Lower leg skin (tissue), 3 donors: Measurements from ENCODE around the gene ZFHX3.

Experiments
- POLR2A ChIP-seq, 2 donors: fragments of 450-650 bp; IDR thresholded peaks; one replicate each; pipeline ENCODE4 v1.6.1; 2016 to 2017; ENCODE audit warnings: antibody characterized with exemption in 2 of 2, mild to moderate bottlenecking in 1 of 2, moderate library complexity in 1 of 2
- TF ChIP-seq, protein P1 (sequence below), 3 donors: fragments of 450-650 bp; IDR thresholded peaks; one replicate each; pipeline ENCODE4 v1.5.1; 2016; ENCODE audit warnings: antibody characterized with exemption in 3 of 3, mild to moderate bottlenecking in 3 of 3, moderate library complexity in 2 of 3

DNA sequence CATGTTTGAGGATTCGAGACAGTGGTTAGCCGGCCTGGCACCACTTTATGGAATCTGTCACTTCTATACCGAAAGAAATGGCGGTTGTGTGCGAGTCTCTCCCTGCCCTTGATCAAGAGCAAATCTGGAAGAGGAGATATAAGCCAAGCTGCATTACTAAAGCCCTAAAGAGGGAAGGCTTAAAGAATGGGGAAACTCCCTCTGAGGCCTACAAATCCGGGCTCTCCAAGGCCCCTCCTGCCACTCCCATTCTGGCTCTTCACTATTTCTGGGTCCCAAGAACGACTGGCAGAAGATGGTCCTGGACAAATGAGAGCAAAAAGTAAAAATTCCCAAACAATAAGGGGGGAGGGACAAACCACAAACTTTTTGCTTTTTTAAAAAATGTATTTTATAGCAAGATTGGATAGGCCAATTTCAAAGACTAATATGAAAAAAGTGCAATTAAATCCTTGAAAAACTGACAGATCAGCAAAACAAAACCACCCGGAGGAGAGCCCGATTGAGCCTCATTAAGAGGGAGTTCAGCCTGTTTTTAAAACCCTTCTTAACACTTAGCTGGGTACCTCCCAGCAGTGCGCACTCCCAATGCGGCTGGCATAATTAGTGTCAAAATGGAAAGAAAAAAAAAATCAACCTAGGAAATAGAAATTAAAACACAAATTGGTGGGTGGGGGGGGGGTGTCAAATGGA, 193.5 kb downstream of the ZFHX3 start:
- TF ChIP-seq, protein P1, sequence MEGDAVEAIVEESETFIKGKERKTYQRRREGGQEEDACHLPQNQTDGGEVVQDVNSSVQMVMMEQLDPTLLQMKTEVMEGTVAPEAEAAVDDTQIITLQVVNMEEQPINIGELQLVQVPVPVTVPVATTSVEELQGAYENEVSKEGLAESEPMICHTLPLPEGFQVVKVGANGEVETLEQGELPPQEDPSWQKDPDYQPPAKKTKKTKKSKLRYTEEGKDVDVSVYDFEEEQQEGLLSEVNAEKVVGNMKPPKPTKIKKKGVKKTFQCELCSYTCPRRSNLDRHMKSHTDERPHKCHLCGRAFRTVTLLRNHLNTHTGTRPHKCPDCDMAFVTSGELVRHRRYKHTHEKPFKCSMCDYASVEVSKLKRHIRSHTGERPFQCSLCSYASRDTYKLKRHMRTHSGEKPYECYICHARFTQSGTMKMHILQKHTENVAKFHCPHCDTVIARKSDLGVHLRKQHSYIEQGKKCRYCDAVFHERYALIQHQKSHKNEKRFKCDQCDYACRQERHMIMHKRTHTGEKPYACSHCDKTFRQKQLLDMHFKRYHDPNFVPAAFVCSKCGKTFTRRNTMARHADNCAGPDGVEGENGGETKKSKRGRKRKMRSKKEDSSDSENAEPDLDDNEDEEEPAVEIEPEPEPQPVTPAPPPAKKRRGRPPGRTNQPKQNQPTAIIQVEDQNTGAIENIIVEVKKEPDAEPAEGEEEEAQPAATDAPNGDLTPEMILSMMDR (IDR thresholded peaks at IDR 0.05) = no peak
- no peak for TF ChIP-seq POLR2A (IDR thresholded peaks at IDR 0.05)
